Measurements from ENCODE around the gene FOXA2. TPM values are rescaled to one million over a fixed set of nuclear protein-coding genes. Genes with fewer than 3 reads are reported as not detected.

The FOXA2 gene
- total RNA-seq, 1 experiment from 2014 or later = 43.6 TPM

GRCh38 chr20:22611636-22612035 is 27.3 kb upstream of the FOXA2 start:
- Mint-ChIP-seq H3K27me3 (ENCODE audit: insufficient read depth, unreplicated experiment) (no peaks in the 10 kb centered on the region), H3K9me3 (ENCODE audit: unreplicated experiment) (no peaks in the 10 kb centered on the region), H3K36me3 (ENCODE audit: insufficient read depth, unreplicated experiment) (no peaks in the 10 kb centered on the region), H3K4me3 (ENCODE audit: unreplicated experiment) (no peak overlapping the region), H3K4me1 (ENCODE audit: low read depth, unreplicated experiment) (no peaks in the 10 kb centered on the region), H3K27ac (ENCODE audit: unreplicated experiment) (no peak overlapping the region)
- TF ChIP-seq, protein P1, sequence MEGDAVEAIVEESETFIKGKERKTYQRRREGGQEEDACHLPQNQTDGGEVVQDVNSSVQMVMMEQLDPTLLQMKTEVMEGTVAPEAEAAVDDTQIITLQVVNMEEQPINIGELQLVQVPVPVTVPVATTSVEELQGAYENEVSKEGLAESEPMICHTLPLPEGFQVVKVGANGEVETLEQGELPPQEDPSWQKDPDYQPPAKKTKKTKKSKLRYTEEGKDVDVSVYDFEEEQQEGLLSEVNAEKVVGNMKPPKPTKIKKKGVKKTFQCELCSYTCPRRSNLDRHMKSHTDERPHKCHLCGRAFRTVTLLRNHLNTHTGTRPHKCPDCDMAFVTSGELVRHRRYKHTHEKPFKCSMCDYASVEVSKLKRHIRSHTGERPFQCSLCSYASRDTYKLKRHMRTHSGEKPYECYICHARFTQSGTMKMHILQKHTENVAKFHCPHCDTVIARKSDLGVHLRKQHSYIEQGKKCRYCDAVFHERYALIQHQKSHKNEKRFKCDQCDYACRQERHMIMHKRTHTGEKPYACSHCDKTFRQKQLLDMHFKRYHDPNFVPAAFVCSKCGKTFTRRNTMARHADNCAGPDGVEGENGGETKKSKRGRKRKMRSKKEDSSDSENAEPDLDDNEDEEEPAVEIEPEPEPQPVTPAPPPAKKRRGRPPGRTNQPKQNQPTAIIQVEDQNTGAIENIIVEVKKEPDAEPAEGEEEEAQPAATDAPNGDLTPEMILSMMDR (IDR thresholded peaks at IDR 0.05; ENCODE audit: insufficient read depth in 1 of 2, low read depth in 1 of 2, low read length in 1 of 2, severe bottlenecking in 1 of 2, unreplicated experiment in 1 of 2) = no peak
- H3K27me3 ChIP-seq (replicated peaks; ENCODE audit: control insufficient read depth, insufficient read depth, low read length) = no peaks in the 10 kb centered on the region
- no peaks in the 10 kb centered on the region for H3K4me1 ChIP-seq
- no peaks in the 10 kb centered on the region for H3K9me3 ChIP-seq
- POLR2A ChIA-PET = no interaction called here
- no peaks in the 10 kb centered on the region for H3K36me3 ChIP-seq (ENCODE audit: control insufficient read depth, insufficient read depth, low read length)
- intact Hi-C loops (cut with micrococcal nuclease; ENCODE audit: unreplicated experiment) = no loop called here
- no peak overlapping the region for H3K4me3 ChIP-seq (ENCODE audit: low read depth, low read length)
- BruUV-seq (replicated peaks) = no TSS peak
- CTCF ChIA-PET = interaction anchor here (0.5 kb wide), 1 partner anchor 227 kb away, joined by 3 read pairs; no protein-coding TSS in a partner anchor
- no peak for DNase-seq

DNA sequence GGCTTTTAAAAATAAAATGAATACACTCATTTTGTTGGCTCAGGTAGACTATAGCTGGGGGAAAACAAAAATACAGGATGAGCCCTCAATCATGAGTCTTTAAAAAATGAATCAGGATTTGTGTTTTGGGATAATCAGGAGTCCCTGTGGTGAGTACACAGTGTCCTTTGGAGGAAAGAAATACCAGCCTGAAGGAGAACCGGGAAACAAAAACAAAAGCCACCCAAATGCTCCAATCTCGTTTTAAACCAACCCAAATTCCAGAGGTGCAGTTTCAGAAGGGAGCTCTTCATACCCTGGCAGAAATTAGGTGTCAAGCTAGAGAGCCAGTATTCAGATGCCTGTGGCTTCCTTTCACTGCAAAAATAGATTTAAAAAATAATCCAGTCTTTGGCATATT is 23.3 kb upstream of the FOXA2 start:
- Mint-ChIP-seq H3K36me3 (ENCODE audit: insufficient read depth, unreplicated experiment) (no peaks in the 10 kb centered on the region), H3K9me3 (ENCODE audit: unreplicated experiment) (no peaks in the 10 kb centered on the region), H3K4me3 (ENCODE audit: unreplicated experiment) (no peak overlapping the region), H3K27ac (ENCODE audit: unreplicated experiment) (no peak overlapping the region), H3K27me3 (ENCODE audit: insufficient read depth, unreplicated experiment) (no peaks in the 10 kb centered on the region), H3K4me1 (ENCODE audit: low read depth, unreplicated experiment) (no peaks in the 10 kb centered on the region)
- CTCF ChIA-PET = interaction anchor here (0.7 kb wide), 1 partner anchor 12 kb away, joined by 3 read pairs; no protein-coding TSS in a partner anchor
- H3K4me1 ChIP-seq = no peaks in the 10 kb centered on the region
- no peaks in the 10 kb centered on the region for H3K27me3 ChIP-seq (replicated peaks; ENCODE audit: control insufficient read depth, insufficient read depth, low read length)
- TF ChIP-seq, protein P1 (IDR thresholded peaks at IDR 0.05; ENCODE audit: insufficient read depth in 1 of 2, low read depth in 1 of 2, low read length in 1 of 2, severe bottlenecking in 1 of 2, unreplicated experiment in 1 of 2) = no peak
- DNase-seq = no peak
- POLR2A ChIA-PET = interaction anchor here (0.6 kb wide), 1 partner anchor 103 kb away, joined by 12 read pairs; no protein-coding TSS in a partner anchor
- no TSS peak for BruUV-seq (replicated peaks)
- H3K36me3 ChIP-seq (ENCODE audit: control insufficient read depth, insufficient read depth, low read length) = no peaks in the 10 kb centered on the region
- intact Hi-C loops (cut with micrococcal nuclease; ENCODE audit: unreplicated experiment) = no loop called here
- no peak overlapping the region for H3K4me3 ChIP-seq (ENCODE audit: low read depth, low read length)
- no peaks in the 10 kb centered on the region for H3K9me3 ChIP-seq

- Histone ChIP-seq H3K9me3 (no peaks in the 10 kb centered on the region), H3K4me3 (ENCODE audit: low read depth, low read length) (no peak overlapping the region), H3K4me1 (0 out of 2 replicates have a peak, but pooled peaks cover 4% of the 10 kb centered on the region), H3K27me3 (replicated peaks; ENCODE audit: control insufficient read depth, insufficient read depth, low read length) (no peaks in the 10 kb centered on the region), H3K36me3 (ENCODE audit: control insufficient read depth, insufficient read depth, low read length) (no peaks in the 10 kb centered on the region)
- DNase-seq = no peak
- BruUV-seq (replicated peaks) = no TSS peak
- no peak overlapping the region for H3K4me3 Mint-ChIP-seq (ENCODE audit: unreplicated experiment)
- H3K9me3 Mint-ChIP-seq (ENCODE audit: unreplicated experiment) = no peaks in the 10 kb centered on the region
- TF ChIP-seq, protein P1 (IDR thresholded peaks at IDR 0.05; ENCODE audit: insufficient read depth in 1 of 2, low read depth in 1 of 2, low read length in 1 of 2, severe bottlenecking in 1 of 2, unreplicated experiment in 1 of 2) = no peak
- no peaks in the 10 kb centered on the region for H3K4me1 Mint-ChIP-seq (ENCODE audit: low read depth, unreplicated experiment)
- H3K27ac Mint-ChIP-seq (ENCODE audit: unreplicated experiment) = no peak overlapping the region
- intact Hi-C loops (cut with micrococcal nuclease; ENCODE audit: unreplicated experiment) = no loop called here
- POLR2A ChIA-PET = no interaction called here
- no peaks in the 10 kb centered on the region for H3K27me3 Mint-ChIP-seq (ENCODE audit: insufficient read depth, unreplicated experiment)
- no peaks in the 10 kb centered on the region for H3K36me3 Mint-ChIP-seq (ENCODE audit: insufficient read depth, unreplicated experiment)
- CTCF ChIA-PET = no interaction called here
Measured at GRCh38 chr20:22604815-22605214, 20.4 kb upstream of the FOXA2 start.

Data from Caco-2 (cell line).